ENCODE measurements around the gene OPN1SW. TPM values are rescaled to one million over a fixed set of nuclear protein-coding genes. Genes with fewer than 3 reads are reported as not detected.

The OPN1SW gene
- total RNA-seq, 4 donors from 2014 or later = not detected

- intact Hi-C loops (cut with DNase I; ENCODE audit: low total_unique reads) (loop anchor here (2.0 kb wide), 1 partner anchor 53 kb away; the partner anchor contains the start of gene CALU), in situ Hi-C loops (cut with MboI; ENCODE audit: low pct_ligation_motif_present in 1 of 4, low pct_unique_long_range_greater_than_20kb in 1 of 4, low sequenced_read_pairs in 3 of 4) (no loop called here)
- H3K9me3 ChIP-seq = no peaks in the 10 kb centered on the region
- peak; percentile 83 for DNase-seq
- peak within 1 kb of the TSS; percentile 53 to 82 (median 68) for H3K4me3 ChIP-seq
- peak within 1 kb of the TSS; percentile 59 to 78 (median 72) for H3K27ac ChIP-seq
- 0 to 2% methylated on average over 3 to 27 of the region's 80 CpGs for WGBS, 2 donors (ENCODE audit: low coverage in 1 of 2)
- H3K4me1 ChIP-seq = peaks cover 5 to 23% (median 16%) of the 10 kb centered on the region in 4 donors
- H3K27me3 ChIP-seq = peaks cover 24% of the 10 kb centered on the region
- no peaks in the 10 kb centered on the region for H3K36me3 ChIP-seq
- TF ChIP-seq CTCF (IDR thresholded peaks at IDR 0.05) (no peak), POLR2A (IDR thresholded peaks at IDR 0.05) (peak; percentile 14), POLR2AphosphoS5 (IDR thresholded peaks at IDR 0.05) (peak in 2 of 3 donors; percentile 19 to 51), EP300 (IDR thresholded peaks at IDR 0.05; ENCODE audit: low read depth) (no peak)
These were observed 15.8 kb upstream of the OPN1SW start, which contains the start of gene CCDC136 for GRCh38 chr7:128791121-128791971. CCDC136 (plus strand) TSS chr7:128791968; CDS start chr7:128792412, 444 bp downstream.

GRCh38 chr7:128790315-128791041 is 14.9 kb upstream of the OPN1SW start:
- H3K4me3 ChIP-seq = peak overlapping the region; percentile 53 to 82 (median 68)
- intact Hi-C loops (cut with DNase I; ENCODE audit: low total_unique reads) (loop anchor here (2.0 kb wide), 1 partner anchor 52 kb away; the partner anchor contains the start of gene CALU), in situ Hi-C loops (cut with MboI; ENCODE audit: low pct_ligation_motif_present in 1 of 4, low pct_unique_long_range_greater_than_20kb in 1 of 4, low sequenced_read_pairs in 3 of 4) (no loop called here)
- H3K36me3 ChIP-seq = no peaks in the 10 kb centered on the region
- DNase-seq = no peak
- TF ChIP-seq EP300 (IDR thresholded peaks at IDR 0.05; ENCODE audit: low read depth) (no peak), POLR2A (IDR thresholded peaks at IDR 0.05) (no peak), CTCF (IDR thresholded peaks at IDR 0.05) (no peak)
- H3K27ac ChIP-seq = peak overlapping the region; percentile 59 to 78 (median 72)
- H3K27me3 ChIP-seq = peaks cover 24% of the 10 kb centered on the region
- 28 to 75% methylated on average over 5 to 38 of the region's 45 CpGs for WGBS, 2 donors (ENCODE audit: low coverage in 1 of 2)
- H3K9me3 ChIP-seq = no peaks in the 10 kb centered on the region
- H3K4me1 ChIP-seq = peaks cover 5 to 23% (median 16%) of the 10 kb centered on the region in 4 donors

- Histone ChIP-seq H3K9me3 (no peaks in the 10 kb centered on the region), H3K4me1 (peaks cover 5 to 24% (median 16%) of the 10 kb centered on the region in 4 donors), H3K27ac (no peak overlapping the region), H3K27me3 (peaks cover 24% of the 10 kb centered on the region), H3K4me3 (no peak overlapping the region), H3K36me3 (no peaks in the 10 kb centered on the region)
- TF ChIP-seq CTCF (IDR thresholded peaks at IDR 0.05) (no peak), EP300 (IDR thresholded peaks at IDR 0.05; ENCODE audit: low read depth) (no peak), POLR2AphosphoS5 (IDR thresholded peaks at IDR 0.05) (no peak), POLR2A (IDR thresholded peaks at IDR 0.05) (no peak)
- in situ Hi-C loops (cut with MboI; ENCODE audit: low pct_ligation_motif_present in 1 of 4, low pct_unique_long_range_greater_than_20kb in 1 of 4, low sequenced_read_pairs in 3 of 4) (no loop called here), intact Hi-C loops (cut with DNase I; ENCODE audit: low total_unique reads) (no loop called here)
- 79 to 87% methylated on average over 4 to 9 of the region's 9 CpGs for WGBS, 2 donors (ENCODE audit: low coverage in 1 of 2)
- no peak for DNase-seq
These were observed 13.1 kb upstream of the OPN1SW start for GRCh38 chr7:128788446-128789412.

Measured in transverse colon (tissue), 4 donors.